ENCODE measurements around the gene TUBGCP3. TPM values are rescaled to one million over a fixed set of nuclear protein-coding genes. Genes with fewer than 3 reads are reported as not detected.
A peak's percentile ranks its signal among the peaks of the same experiment; 100 is the strongest.

TUBGCP3 gene
- total RNA-seq, 1 donor from 2014 or later, result 32.9 TPM

GRCh38 chr13:112453207-112453829, 134.6 kb downstream of the TUBGCP3 start:
- DNase-seq, result no peak

- no peak for DNase-seq
Measured at GRCh38 chr13:112452380-112453206, 135.4 kb downstream of the TUBGCP3 start.

- DNase-seq, result no peak
Measured at GRCh38 chr13:112451512-112452379, 136.2 kb downstream of the TUBGCP3 start.

GRCh38 chr13:112450904-112451240, 137.1 kb downstream of the TUBGCP3 start:
- no peak for DNase-seq

GRCh38 chr13:112450118-112450903, 137.6 kb downstream of the TUBGCP3 start:
- no peak for DNase-seq

GRCh38 chr13:112449545-112449930, 138.4 kb downstream of the TUBGCP3 start:
- DNase-seq, result no peak

- no peak for DNase-seq
Measured at GRCh38 chr13:112448621-112449544, 139.1 kb downstream of the TUBGCP3 start.

GRCh38 chr13:112447761-112448603, 140.0 kb downstream of the TUBGCP3 start:
- no peak for DNase-seq

- DNase-seq, result no peak
Measured at GRCh38 chr13:112447306-112447705, 140.6 kb downstream of the TUBGCP3 start.

GRCh38 chr13:112446867-112447266, 141.1 kb downstream of the TUBGCP3 start:
- DNase-seq, result no peak

- no peak for DNase-seq
Measured at GRCh38 chr13:112446347-112446861, 141.5 kb downstream of the TUBGCP3 start.

GRCh38 chr13:112445411-112446271, 142.3 kb downstream of the TUBGCP3 start:
- no peak for DNase-seq

GRCh38 chr13:112444416-112445399, 143.2 kb downstream of the TUBGCP3 start:
- no peak for DNase-seq

- DNase-seq, result peak; percentile 16
Measured at GRCh38 chr13:112443995-112444311, 144.0 kb downstream of the TUBGCP3 start.

GRCh38 chr13:112443191-112443994, 144.6 kb downstream of the TUBGCP3 start:
- no peak for DNase-seq

- no peak for DNase-seq
Measured at GRCh38 chr13:112442483-112443090, 145.4 kb downstream of the TUBGCP3 start.

Data from occipital lobe (tissue), 2 donors.